ENCODE data around the gene RBP3. TPM values are rescaled to one million over a fixed set of nuclear protein-coding genes. Genes with fewer than 3 reads are reported as not detected.

The RBP3 gene
- polyA plus RNA-seq, 1 donor (not counting 4 experiments of a cell fraction or from before 2014, with no cell fraction given), result not detected

- H3K4me1 ChIP-seq (ENCODE audit: control insufficient read depth, extremely low read depth, insufficient read depth, low read length), result peaks cover 5% of the 10 kb centered on the region
- no peak overlapping the region for H3K4me2 ChIP-seq (ENCODE audit: control insufficient read depth, extremely low read depth, insufficient read depth, low read depth, low read length)
- dilution Hi-C loops (cut with MboI; ENCODE audit: extremely low pct_ligation_motif_present, low sequenced_read_pairs), result no loop called here
- no peaks in the 10 kb centered on the region for H3K79me2 ChIP-seq (ENCODE audit: control insufficient read depth, insufficient read depth, low read length)
- H3K9me1 ChIP-seq (ENCODE audit: control insufficient read depth, extremely low read depth, insufficient read depth, low read length), result no peaks in the 10 kb centered on the region
- peak; percentile 77 to 92 (median 88) for TF ChIP-seq CTCF (optimal IDR thresholded peaks at IDR 0.05 in 1 of 3, IDR thresholded peaks at IDR 0.05 in 1 of 3, conservative IDR thresholded peaks at IDR 0.05 in 1 of 3; ENCODE audit: extremely low read depth in 1 of 3, insufficient read depth in 2 of 3, low read length in 3 of 3)
- no peak for TF ChIP-seq EZH2 (IDR thresholded peaks at IDR 0.05; ENCODE audit: low read length)
- no peaks in the 10 kb centered on the region for H4K20me1 ChIP-seq (ENCODE audit: control insufficient read depth, extremely low read depth, insufficient read depth, low read length)
- H3K27ac ChIP-seq (ENCODE audit: control insufficient read depth, insufficient read depth, low read length), result no peak overlapping the region
- no peak for FAIRE-seq
- DNase-seq (ENCODE audit: low read depth, low spot score), result no peak
- H3K9ac ChIP-seq (ENCODE audit: control insufficient read depth, extremely low read depth, insufficient read depth, low read length), result no peak overlapping the region
- H3K36me3 ChIP-seq (ENCODE audit: control insufficient read depth in 2 of 2, extremely low read depth in 1 of 2, insufficient read depth in 2 of 2, low read length in 2 of 2), result no peaks in the 10 kb centered on the region
- H3K27me3 ChIP-seq (ENCODE audit: control insufficient read depth, extremely low read depth, insufficient read depth, low read length), result peaks cover 9% of the 10 kb centered on the region
- H3K9me3 ChIP-seq (ENCODE audit: control insufficient read depth, low read depth, low read length), result no peaks in the 10 kb centered on the region
- H3K4me3 ChIP-seq (ENCODE audit: control insufficient read depth in 2 of 3, extremely low read depth in 1 of 3, insufficient read depth in 2 of 3, low read depth in 1 of 3, low read length in 3 of 3), result no peak overlapping the region
- H2AFZ ChIP-seq (ENCODE audit: control insufficient read depth, low read length), result no peak overlapping the region
These were observed 36.1 kb upstream of the RBP3 start for GRCh38 chr10:47311932-47312662.

- no peak overlapping the region for H2AFZ ChIP-seq (ENCODE audit: control insufficient read depth, low read length)
- FAIRE-seq, result no peak
These were observed 35.5 kb upstream of the RBP3 start for GRCh38 chr10:47312663-47312995.

More at GRCh38 chr10:47312663-47312995, 35.5 kb upstream of the RBP3 start:
- DNase-seq (ENCODE audit: low read depth, low spot score), result no peak
- Histone ChIP-seq H3K79me2 (ENCODE audit: control insufficient read depth, insufficient read depth, low read length) (no peaks in the 10 kb centered on the region), H3K27ac (ENCODE audit: control insufficient read depth, insufficient read depth, low read length) (no peak overlapping the region), H3K4me1 (ENCODE audit: control insufficient read depth, extremely low read depth, insufficient read depth, low read length) (peaks cover 8% of the 10 kb centered on the region), H3K9me3 (ENCODE audit: control insufficient read depth, low read depth, low read length) (no peaks in the 10 kb centered on the region), H3K4me3 (ENCODE audit: control insufficient read depth in 2 of 3, extremely low read depth in 1 of 3, insufficient read depth in 2 of 3, low read depth in 1 of 3, low read length in 3 of 3) (no peak overlapping the region), H3K9me1 (ENCODE audit: control insufficient read depth, extremely low read depth, insufficient read depth, low read length) (no peaks in the 10 kb centered on the region), H4K20me1 (ENCODE audit: control insufficient read depth, extremely low read depth, insufficient read depth, low read length) (no peaks in the 10 kb centered on the region), H3K27me3 (ENCODE audit: control insufficient read depth, extremely low read depth, insufficient read depth, low read length) (peaks cover 9% of the 10 kb centered on the region), H3K36me3 (ENCODE audit: control insufficient read depth in 2 of 2, extremely low read depth in 1 of 2, insufficient read depth in 2 of 2, low read length in 2 of 2) (no peaks in the 10 kb centered on the region), H3K9ac (ENCODE audit: control insufficient read depth, extremely low read depth, insufficient read depth, low read length) (no peak overlapping the region), H3K4me2 (ENCODE audit: control insufficient read depth, extremely low read depth, insufficient read depth, low read depth, low read length) (no peak overlapping the region)
- dilution Hi-C loops (cut with MboI; ENCODE audit: extremely low pct_ligation_motif_present, low sequenced_read_pairs), result no loop called here
- no peak for TF ChIP-seq CTCF (optimal IDR thresholded peaks at IDR 0.05 in 1 of 3, IDR thresholded peaks at IDR 0.05 in 1 of 3, conservative IDR thresholded peaks at IDR 0.05 in 1 of 3; ENCODE audit: extremely low read depth in 1 of 3, insufficient read depth in 2 of 3, low read length in 3 of 3)
- TF ChIP-seq EZH2 (IDR thresholded peaks at IDR 0.05; ENCODE audit: low read length), result no peak

Measured in keratinocyte (primary cell).